ENCODE results near the gene ZNF691.
"Not testable (repeated sequence)": the region's sequence is repeated elsewhere in the genome, so short reads cannot be mapped to it uniquely, and the experiment has no call there.

Gene ZNF691

DNA sequence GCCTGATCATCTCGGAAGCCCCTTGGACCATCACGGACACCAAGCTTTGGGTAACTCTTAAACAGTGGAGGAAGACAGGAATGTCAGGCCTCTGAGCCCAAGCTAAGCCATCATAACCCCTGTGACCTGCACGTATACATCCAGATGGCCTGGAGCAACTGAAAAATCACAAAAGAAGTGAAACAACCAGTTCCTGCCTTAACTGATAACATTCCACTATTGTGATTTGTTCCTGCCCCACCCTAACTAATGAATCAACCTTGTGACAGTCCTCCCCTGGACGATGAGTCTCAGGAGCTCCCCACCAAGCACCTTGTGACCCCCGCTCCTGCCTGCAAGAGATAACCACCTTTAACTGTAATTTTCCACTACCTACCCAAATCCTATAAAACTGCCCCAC, 13.0 kb downstream of the ZNF691 start:
- DNase-seq (ENCODE audit: low read depth, low spot score) = not testable (repeated sequence)

DNA sequence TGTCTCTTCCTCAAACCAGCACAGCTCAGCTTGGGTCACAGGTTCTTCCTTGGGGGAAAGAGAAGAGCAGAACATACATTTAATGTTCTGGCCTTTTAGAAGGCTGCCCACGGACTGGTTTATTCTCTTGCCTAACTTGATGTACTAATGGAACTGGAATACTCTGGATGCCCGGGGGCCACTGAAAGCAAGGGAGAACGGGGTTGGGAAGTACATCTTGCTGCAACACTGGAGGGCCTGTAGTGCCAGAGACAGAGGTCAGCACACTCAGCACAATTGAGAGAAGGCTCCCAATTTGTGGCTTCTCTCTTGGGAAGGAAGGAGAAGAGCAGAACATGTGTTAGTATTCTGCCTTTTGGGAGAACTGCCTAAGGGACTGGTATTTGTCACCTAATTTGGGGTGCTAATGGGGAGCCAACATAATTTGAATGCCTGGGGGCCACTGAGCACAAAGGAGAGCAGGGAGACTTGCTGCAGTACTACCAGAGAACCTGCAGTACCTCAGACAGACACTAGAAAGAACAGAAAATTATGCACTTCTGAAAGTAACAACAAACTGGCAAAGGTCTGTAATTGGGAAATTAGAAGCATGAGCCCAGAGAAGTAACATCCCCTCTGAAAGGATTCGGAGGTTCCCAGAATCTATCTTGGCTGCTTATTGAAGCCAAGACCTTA, 14.1 kb downstream of the ZNF691 start:
- no peak for DNase-seq (ENCODE audit: low read depth, low spot score)

DNA sequence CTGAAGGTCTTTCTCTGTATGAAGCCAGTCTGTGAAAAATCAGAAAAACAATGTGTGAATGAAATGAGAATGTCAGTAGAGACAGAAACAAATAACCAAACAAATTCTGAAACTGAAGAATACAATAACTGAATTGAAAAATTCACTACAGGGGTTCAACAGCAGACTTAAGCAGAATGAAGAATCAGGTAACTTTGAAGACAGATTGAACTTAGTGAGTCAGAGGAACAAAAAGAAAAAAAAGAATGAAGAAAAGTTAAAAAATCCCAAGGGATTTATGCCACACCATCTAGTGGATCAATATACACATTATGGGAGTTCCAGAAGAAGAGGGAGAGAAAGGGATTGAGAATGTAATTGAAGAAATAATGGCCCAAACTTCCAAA, 14.6 kb downstream of the ZNF691 start:
- no peak for DNase-seq (ENCODE audit: low read depth, low spot score)

DNA sequence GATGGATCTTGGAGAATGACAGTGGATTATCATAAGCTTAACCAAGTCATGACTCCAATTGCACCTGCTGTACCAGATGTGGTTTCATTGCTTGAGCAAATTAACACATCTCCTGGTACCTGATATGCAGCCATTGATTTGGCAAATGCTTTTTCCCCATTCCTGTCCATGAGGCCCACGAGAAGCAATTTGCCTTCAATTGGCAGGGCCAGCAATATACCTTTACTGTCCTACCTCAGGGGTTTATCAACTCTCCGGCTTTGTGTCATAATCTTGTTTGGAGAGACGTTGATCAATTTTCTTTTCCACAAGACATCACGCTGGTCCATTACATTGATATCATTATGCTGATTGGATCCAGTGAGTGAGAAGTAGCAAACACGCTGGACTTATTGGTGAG, 20.1 kb downstream of the ZNF691 start:
- no peak for DNase-seq (ENCODE audit: low read depth, low spot score)

DNA sequence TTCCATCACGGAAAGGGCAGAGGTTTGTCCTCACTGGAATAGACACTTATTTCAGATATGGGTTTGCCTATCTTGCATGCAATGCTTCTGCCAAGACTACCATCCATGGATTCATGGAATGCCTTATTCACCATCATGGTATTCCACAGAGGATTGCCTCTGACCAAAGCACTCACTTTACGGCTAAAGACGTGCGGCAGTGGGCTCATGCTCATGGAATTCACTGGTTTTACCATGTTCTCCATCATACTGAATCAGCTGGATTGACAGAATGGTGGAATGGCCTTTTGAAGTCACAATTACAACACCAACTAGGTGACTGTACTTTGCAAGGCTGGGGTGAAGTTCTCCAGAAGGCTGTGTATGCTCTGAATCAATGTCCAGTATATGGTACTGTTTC, 22.1 kb downstream of the ZNF691 start:
- DNase-seq (ENCODE audit: low read depth, low spot score) = not testable (repeated sequence)

DNA sequence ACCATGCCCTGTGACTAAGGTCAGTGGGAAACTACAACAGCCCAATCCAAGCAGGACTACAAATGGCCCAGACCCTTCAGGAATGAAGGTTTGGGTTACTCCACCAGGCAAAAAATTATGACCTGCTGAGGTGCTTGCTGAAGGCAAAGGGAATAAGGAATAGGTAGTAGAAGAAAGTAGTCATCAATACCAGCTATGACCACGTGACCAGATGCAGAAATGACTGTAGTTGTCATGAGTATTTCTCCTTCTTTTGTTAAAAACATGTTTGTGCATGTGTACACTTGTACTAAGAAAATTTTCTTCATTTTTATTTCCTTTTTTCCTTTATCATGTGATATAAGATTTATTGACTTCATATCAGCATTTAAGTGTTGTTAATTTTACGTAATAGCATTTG, 22.8 kb downstream of the ZNF691 start:
- not testable (repeated sequence) for DNase-seq (ENCODE audit: low read depth, low spot score)

DNA sequence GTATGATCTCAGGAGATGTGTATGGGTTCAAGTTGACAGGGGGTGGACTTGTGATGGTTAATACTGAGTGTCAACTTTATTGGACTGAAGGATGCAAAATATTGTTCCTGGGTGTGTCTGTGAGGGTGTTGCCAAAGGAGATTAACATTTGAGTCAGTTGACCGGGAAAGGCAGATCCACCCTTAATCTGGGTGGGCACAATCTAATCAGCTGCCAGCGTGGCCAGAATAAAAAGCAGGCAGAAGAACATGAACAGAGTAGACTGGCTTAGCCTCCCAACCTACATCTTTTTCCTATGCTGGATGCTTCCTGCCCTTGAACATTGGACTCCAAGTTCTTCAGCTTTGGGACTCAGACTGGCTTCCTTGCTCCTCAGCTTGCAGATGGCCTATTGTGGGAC, 23.3 kb downstream of the ZNF691 start:
- DNase-seq (ENCODE audit: low read depth, low spot score) = not testable (repeated sequence)

DNA sequence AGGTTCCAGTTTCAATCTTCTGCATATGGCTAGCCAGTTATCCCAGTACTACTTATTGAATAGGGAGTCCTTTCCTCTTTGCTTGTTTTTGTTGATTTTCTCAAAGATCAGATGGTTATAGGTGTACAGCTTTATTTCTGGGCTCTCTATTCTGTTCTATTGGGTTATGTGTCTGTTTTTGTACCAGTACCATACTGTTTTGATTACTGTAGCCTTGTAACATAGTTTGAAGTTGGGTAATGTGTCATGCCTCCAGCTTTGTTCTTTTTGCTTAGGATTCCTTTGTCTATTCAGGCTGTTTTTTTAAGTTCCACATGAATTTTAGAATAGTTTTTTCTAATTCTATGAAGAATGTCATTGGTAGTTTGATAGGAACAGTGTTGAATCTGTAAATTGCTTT, 26.7 kb downstream of the ZNF691 start:
- not testable (repeated sequence) for DNase-seq (ENCODE audit: low read depth, low spot score)

DNA sequence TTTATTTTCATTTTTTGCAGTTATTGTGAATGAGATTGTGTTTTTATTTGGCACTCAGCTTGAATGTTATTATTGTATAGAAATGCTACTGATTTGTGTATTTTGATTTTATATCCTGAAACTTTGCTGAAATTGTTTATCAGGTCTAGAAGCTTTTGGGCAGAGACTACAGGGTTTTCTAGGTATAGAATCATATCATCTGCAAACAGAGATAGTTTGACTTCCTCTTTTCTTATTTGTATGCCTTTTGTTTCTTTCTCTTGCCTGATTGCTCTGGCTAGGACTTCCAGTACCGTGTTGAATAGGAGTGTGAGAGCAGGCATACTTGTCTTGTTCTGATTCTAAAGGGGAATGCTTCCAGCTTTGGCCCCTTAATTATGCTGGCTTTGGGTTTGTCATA, 27.3 kb downstream of the ZNF691 start:
- DNase-seq (ENCODE audit: low read depth, low spot score) = no peak

DNA sequence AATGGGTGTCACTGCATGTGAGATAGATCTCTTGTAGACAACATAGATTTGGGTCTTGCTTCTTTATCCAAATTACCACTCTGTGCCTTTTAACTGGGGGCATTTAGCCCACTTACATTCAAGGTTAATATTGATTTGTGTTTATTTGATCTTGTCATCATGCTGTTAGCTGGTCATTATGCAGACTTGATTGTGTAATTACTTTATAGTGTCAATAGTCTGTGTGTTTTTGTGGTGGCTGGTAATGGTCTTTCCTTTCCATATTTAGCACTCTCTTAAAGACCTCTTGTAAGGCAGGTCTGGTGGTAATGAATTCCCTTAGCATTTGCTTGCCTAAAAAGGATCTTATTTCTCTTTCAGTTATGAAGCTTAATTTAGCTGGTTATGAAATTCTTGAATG, 29.6 kb downstream of the ZNF691 start:
- no peak for DNase-seq (ENCODE audit: low read depth, low spot score)

DNA sequence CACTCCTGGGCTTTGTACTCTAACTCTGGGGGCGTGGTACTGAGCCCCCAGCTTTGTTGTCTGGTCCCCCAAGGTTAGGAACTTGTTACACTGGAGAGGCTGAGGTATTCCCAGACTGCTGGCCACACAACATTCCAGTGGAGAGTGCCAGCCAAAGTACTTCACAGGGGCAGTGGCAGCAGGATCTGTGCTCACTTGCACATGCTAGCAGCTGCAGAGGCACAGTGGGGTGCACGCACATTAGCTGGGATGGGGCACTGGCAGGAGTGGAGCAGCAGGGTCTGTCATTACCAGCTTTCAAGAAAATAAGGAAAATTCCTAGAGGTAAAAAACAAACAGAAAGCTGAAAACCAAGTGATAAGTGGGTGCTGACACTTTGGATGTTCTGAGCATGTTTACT, 31.0 kb downstream of the ZNF691 start:
- DNase-seq (ENCODE audit: low read depth, low spot score) = no peak

DNA sequence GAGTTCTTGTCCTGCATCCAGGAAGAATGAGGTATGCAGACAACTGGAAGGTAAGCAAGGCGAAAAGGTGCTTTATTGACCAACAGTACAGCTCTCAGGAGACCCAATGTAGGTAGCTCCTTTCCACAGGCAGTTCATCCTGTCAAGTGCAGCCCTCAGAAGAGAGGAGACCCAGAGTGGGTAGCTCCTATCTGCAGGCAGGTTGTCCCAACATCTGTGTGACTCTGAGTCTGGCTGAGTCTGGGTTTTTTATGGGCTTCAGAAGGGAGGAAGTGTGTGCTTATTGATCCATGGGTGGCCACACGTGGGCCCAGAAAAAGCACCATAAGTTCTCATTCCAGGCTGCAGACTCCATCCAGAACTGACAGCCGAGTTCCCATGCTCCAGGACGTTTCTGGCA, 34.0 kb downstream of the ZNF691 start:
- no peak for DNase-seq (ENCODE audit: low read depth, low spot score)

DNA sequence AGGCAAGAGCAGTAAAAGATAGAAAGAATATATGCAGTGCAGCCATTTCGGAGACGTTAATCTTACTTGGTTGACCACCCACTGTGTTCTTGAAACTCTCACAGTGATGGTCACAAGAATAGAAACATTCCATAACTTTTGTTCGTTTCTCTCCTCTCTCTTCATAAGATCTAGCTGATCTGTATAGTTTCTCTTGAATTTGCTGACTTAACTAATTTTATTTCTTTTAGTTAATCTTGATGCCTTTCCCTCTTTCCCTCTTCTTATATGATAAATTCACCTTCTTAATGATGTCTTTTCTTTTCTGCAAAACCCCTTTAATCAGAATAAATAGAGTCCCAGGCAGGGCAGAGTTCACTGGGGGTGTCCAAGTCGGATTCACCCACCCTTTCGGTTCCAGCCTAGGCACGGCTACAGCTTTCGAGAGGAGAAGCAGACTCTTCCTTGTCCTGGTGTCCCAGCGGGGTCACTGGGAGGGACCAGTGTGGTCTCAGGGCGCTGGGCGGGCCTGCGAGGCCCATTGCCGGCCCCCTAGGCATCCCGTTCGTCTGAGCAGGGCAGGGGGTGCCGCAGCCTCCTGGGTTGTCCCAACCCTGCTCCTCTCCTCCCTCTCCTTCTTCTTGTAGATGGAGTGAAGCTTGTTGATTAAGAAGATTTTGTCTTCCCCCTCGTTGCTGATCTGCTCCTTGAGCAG, 39.8 kb downstream of the ZNF691 start:
- no peak for DNase-seq (ENCODE audit: low read depth, low spot score)

DNA sequence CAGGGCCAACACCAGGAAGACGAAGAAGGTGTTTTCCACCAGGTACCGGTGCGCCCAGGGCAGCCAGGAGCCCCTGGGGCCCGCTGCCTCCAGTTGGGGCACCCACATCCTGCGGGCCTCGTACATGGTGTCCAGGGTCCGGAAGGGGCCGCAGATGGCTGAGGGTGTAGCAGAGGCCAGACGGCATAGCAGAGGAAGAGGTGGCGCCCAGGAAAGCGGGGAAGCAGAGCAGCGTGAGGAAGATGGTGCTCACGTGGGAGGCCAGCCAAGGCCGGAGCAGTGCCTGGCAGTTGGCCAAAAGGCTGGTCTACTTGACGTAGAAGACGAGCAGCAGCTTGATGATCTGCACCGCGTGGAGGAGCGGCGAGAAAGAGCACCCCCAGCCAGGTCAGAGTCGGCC, 40.4 kb downstream of the ZNF691 start:
- DNase-seq (ENCODE audit: low read depth, low spot score) = no peak

DNA sequence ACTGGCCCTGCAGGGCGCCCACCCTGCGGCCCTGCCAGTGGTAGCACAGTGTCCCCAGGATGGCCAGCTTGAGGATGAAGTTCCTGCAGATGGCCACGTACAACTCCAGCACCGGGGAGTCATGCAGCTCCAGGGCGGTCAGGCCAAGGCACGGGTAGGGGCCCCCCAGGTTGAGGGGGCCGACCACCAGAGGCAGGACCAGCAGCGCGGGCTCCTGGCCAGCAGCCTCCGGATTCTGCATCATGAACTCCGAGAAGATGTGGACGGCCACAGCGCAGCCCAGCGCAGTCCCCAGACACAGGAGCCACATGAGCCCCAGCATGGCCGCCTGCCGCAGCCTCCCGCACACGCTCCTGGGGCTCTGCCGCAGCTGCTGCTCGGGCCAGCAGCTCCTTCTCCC, 41.0 kb downstream of the ZNF691 start:
- no peak for DNase-seq (ENCODE audit: low read depth, low spot score)

DNA sequence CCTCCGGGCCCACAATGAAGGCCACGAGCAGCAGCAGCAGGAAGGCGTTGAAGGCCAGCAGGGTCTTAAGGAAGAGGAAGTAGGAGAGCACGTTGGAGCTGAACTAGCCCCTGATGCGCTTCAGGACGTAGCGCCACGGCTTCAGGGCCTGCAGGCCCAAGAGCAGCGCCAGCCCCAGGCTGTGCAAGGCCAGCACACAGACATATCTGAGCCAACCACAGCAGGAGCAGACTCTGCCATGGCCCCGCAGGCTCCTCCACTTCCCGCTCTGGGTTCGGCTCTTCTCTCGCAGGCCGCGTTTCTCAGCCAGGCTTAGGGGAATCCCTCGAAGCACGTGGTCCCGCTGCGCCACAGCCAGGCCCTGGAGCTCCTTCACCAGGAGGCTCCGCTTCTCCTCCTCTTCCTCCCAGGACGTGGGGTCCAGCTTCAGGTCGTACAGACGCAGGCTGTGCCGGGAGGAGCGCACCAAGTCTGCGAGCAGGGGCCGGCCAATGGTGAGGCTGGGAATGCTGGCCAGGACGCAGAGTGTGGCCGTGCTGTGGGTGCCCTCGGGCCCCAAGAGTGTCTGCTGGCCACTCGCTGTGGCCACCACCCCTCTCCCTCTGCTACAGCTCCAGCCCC, 41.7 kb downstream of the ZNF691 start:
- DNase-seq (ENCODE audit: low read depth, low spot score) = no peak

DNA sequence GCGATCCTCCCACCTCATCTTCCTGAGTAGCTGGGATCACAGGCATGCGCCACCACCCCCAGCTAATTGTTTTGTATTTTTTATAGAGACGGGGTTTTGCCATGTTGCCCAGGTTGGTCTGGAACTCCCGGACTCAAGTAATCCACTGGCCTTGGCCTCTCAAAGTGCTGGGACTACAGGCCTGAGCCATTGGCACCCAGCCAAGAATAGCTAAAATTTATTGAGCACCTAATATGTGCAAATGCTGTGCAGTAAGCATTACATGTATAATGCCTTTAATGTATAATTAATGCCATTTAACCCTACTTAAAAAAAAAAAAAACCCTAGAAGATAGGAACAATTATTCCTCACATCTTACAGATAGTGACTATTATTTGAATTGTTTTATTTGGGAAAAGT, 42.9 kb downstream of the ZNF691 start:
- no peak for DNase-seq (ENCODE audit: low read depth, low spot score)

DNA sequence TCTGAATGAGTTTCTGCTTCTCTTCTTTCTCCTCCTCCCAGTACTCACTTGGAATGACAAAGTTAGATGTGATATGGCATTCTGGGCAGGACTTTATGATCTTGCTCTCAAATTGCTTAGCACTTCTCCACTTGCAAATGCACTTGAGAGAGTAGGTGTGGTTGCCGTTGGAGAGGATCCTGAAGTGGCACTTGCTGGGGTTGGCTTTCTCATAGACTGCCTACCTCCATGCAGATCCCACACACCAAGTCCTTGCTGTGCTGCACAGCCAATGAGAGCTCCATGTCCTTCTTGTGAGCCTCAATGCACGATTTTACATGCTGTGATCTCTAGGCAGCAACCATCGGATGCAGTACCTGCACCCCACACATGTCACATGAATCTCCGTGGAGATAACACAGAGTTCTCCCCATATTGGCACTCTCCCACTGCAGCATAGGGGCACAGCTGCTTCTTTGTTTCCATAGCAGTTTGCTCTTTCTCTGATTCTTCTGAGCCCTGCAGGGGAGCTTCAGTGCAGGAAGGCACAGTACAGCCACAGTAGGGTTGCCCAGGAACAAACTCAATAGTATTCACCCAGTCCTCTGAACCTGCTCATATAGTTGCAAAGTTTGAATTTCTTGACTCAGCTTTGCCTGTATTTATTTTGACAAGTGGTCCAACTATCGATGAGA, 45.2 kb downstream of the ZNF691 start:
- DNase-seq (ENCODE audit: low read depth, low spot score) = no peak

DNA sequence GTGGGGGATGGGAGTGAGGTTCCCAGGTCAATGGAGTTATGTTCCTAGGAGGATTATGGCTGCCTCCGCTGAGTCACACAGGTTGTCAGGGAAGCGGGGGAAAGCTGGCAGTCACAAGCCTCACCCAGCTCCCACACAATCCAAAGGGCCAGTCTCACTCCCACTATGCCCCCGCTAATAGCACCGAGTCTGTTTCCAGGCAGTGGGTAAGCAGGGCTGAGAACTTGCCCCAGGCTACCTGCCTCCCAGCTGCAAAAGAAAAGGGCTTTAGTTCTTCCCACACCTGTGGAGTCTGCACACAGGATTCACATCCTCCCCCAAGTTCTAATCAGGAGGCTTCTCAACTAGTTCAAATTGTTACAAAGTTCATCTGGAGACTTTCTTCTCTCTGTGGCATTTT, 53.5 kb downstream of the ZNF691 start:
- DNase-seq (ENCODE audit: low read depth, low spot score) = not testable (repeated sequence)
